GM19455 (cell line): Measurements from ENCODE around the gene TSACC.

Experiments
- ATAC-seq: cut with Tn5 transposase; IDR thresholded peaks from one replicate; pipeline ENCODE4 v1.9.1; 2021; ENCODE audit not compliant: unreplicated experiment

TSACC gene

GRCh38 chr1:156372876-156373275 lies 34.5 kb downstream of the TSACC start:
- no peak for ATAC-seq

GRCh38 chr1:156373546-156373945 lies 35.2 kb downstream of the TSACC start:
- ATAC-seq = no peak

DNA sequence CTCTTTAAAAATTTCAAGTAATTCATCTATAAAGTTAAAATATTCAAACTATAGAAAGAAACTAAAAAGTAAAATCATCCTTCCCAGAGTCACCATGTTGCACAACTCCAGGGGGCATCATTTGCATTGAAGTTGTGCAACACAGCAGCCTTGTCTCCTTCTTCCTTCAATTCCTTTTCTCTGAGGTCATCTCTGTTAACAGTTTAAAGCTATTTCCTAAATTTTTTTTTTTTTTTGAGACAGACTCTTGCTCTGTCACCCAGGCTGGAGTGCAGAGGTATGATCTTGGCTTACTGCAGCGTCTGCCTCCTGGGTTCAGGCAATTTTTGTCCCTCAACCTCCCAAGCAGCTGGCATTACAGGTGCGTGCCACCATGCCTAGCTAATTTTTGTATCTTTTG lies 37.8 kb downstream of the TSACC start:
- no peak for ATAC-seq

- no peak for ATAC-seq
These were observed 38.9 kb downstream of the TSACC start for GRCh38 chr1:156376958-156377919.

DNA sequence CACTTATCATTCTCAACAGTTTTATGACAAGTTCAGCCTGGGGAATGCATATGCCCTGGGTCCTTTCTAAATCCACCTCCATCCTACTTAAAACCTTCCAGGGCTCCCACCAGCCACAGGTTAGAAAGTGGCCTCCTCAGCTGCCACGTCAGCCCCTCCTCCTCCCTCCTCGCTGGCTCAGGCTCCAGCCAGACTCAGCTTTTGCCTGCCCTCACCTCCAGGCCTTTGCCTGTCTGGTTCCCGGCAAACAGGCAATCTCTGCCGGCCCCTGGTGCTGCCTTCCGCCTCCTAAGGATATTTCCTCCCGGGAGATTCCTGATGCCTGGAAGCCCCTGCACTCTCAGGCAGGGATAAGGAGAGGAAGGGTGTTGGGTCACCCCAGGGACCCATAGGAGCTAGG lies 40.2 kb downstream of the TSACC start:
- ATAC-seq = no peak

DNA sequence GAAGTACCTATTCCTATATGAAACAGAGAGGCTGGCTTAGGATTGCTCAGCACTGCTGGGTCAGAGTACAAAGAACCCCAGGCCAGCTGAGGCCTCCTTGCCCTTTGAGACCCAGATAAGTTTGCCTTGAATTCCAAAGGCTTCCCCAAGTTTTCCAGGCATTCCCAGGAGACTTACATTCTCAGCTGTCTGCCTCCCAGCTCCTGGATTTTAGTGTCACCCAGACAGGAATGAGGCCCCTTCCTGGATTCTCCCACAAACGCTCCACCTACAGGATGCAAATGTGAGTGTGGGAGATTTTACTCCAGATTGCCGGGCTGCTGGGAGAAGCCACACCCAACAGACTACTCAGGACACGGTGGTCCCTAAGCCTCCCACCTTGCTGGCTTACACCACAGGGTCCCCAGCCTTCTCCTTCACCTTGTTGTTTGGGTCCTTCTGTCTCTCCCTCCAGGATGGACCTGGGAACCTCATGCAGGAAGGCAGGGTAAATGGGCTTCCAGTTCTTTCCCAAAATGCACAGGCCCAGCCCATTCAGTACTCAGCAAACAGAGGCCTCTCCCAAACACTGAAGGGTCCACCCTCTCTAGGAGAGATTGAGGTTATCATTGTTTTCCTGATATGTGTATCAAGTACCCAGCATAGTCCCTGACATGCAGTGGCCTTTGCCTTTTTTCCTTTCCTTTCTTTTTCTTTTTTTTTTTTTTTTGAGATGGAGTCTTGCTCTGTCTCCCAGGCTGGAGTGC lies 41.3 kb downstream of the TSACC start:
- ATAC-seq = no peak

- ATAC-seq = no peak
These were observed 44.2 kb downstream of the TSACC start for GRCh38 chr1:156382561-156382960.

- no peak for ATAC-seq
These were observed 44.7 kb downstream of the TSACC start for GRCh38 chr1:156383023-156383422.

DNA sequence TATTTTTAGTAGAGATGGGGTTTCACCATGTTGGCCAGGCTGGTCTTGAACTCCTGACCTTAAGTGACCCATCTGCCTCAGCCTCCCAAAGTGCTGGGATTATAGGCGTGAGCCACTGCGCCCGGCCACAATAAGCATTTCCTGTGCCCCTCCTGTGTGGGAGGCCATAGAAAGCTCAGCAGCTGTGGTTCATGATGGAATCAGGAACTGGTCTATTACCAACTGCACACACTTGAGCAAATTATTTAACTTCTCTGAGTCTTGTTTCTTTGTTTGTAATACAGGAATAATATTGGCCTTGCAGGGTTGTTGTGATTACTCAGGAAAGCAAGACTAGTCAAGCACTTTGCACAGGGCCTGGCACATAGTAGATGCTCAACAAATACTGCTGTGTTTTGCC lies 45.7 kb downstream of the TSACC start:
- ATAC-seq = no peak

- no peak for ATAC-seq
These were observed 46.3 kb downstream of the TSACC start for GRCh38 chr1:156384658-156385057.

DNA sequence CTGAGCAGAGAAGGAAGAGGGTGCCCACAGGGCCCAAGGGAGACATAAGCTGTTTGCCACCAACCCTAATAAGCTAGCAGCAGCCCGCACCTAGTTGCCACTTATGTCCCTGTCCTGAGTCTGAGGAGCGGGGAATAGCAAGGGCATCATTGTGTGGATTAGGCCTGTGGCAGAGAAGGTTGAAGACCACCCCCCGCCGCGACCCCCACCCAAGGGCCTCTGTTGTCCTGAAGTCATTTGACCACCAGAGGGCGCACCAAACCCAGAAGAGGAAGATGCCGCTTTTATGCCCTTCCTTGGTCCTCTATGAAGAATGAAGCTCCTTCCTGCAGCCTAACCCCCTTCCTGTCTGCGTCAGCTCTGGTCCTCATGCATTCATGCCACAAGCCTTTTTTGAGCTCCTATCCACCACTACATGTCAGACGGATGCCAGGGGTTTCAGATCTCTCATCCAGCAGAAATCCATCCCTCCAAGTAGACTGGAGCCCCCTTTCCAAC lies 47.3 kb downstream of the TSACC start:
- no peak for ATAC-seq

- ATAC-seq = no peak
These were observed 48.0 kb downstream of the TSACC start for GRCh38 chr1:156386134-156386901.

DNA sequence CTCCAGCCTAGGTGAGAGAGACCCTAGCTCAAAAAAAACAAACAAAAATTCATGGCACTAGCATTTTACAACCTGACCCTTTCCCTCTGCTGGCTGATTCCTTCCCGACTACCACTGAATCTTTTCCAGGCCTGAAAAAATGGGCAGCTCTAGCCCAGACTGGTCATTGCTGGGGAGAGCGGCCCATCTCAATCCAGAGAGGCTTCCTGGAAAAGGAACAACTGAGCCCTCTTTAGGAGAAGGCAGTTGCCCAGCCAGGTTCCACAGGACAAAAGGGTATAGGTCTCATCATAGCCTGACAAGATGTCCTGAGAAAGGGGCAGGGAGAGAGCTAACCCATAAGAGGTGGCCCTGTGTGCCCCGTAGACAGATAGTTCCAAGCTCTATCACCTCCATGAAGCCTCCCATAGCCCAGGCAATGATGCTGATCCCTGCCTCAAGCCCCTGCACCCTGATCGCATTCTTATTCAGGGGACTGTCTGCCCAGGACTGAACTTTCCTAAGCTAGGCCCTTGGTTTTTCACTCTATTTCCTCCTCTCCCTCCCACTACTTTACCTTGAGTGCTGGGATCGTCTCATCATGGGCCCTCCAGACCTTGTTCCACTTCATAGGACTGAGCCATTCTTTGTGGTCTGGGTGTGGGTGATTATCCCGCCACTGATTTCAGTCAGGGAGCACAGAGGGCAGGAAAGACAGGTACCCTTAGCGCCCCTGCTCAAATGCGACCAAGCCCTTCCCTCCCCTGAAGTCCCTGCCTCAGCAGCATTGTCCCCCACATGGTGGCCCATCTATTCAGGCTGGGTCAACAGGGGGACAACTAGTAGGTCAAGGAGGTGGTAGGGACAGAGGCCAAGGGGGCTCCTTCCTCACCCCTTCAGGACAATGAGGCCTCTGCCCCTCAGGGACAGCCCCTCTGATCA lies 48.9 kb downstream of the TSACC start:
- no peak for ATAC-seq

GRCh38 chr1:156387870-156388173 lies 49.5 kb downstream of the TSACC start:
- no peak for ATAC-seq

GRCh38 chr1:156388174-156389137 lies 50.1 kb downstream of the TSACC start:
- no peak for ATAC-seq

DNA sequence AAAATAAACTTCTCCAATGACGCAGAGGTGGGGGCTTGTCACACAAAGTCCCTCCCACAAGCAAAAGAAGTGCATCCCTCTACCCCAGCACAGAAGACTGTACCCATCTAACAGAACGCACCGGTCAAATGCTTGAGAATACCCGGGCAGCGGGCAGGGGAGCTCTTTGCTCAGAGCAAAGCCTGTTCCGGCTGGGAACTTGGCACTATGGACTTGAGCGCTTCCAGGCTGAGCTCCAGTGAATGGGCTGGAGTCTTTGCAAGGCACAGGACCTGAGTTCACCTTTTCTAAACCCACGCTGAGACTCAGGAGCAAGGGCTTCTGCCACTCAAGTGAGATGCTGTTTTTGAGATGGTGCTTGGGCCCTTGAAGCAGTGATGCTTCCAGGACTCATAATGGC lies 51.0 kb downstream of the TSACC start:
- ATAC-seq = no peak

GRCh38 chr1:156390469-156391365 lies 52.4 kb downstream of the TSACC start:
- no peak for ATAC-seq

- no peak for ATAC-seq
These were observed 53.0 kb downstream of the TSACC start for GRCh38 chr1:156391366-156391677.
